ENCODE results near the gene AHSP.
"Not testable (repeated sequence)": the region's sequence is repeated elsewhere in the genome, so short reads cannot be mapped to it uniquely, and the experiment has no call there.

- TF ChIP-seq CTCF (IDR thresholded peaks at IDR 0.05); POLR2A (IDR thresholded peaks at IDR 0.05; ENCODE audit: low read depth); EP300 (IDR thresholded peaks at IDR 0.05); POLR2AphosphoS5 (IDR thresholded peaks at IDR 0.05): not testable (repeated sequence)
Measured at GRCh38 chr16:31484048-31484447, 43.7 kb upstream of the AHSP start.

Measured in esophagus muscularis mucosa (tissue), 4 donors.